Prostate gland (tissue), 2 donors: ENCODE measurements around the gene SRGAP3. TPM values are rescaled to one million over a fixed set of nuclear protein-coding genes. Genes with fewer than 3 reads are reported as not detected.

Experiments
- DNase-seq: peaks from one replicate; pipeline ENCODE4 v3.0.0-alpha.2; 2019; ENCODE audit warnings: low spot score
- H3K27ac ChIP-seq, 2 donors: fragments of 200-600 bp; sonication (generic); 2 replicates each; pipeline ENCODE4 v1.5.1; 2017 to 2019
- H3K27me3 ChIP-seq: fragments of 200-600 bp; sonication (generic); replicated peaks from 2 replicates; pipeline ENCODE4 v1.5.1; 2019; ENCODE audit not compliant: insufficient read depth
- H3K36me3 ChIP-seq, 2 donors: fragments of 200-600 bp; sonication (generic); 1 replicate in 1 of 2; 2 replicates in 1 of 2; pipeline versions ENCODE4 v1.5.1 to v1.8.1; 2017 to 2019
- H3K4me1 ChIP-seq: fragments of 200-600 bp; sonication (generic); replicated peaks from 2 replicates; pipeline ENCODE4 v1.5.1; 2019
- H3K4me3 ChIP-seq, 2 donors: fragments of 200-600 bp; sonication (generic); 2 replicates each; pipeline ENCODE4 v1.5.1; 2017 to 2019
- H3K9me3 ChIP-seq: fragments of 200-600 bp; sonication (generic); 2 replicates; pipeline ENCODE4 v1.5.1; 2017
- POLR2A ChIP-seq: fragments of 450-650 bp; IDR thresholded peaks from one replicate; pipeline ENCODE4 v1.6.1; 2016; ENCODE audit warnings: antibody characterized with exemption, mild to moderate bottlenecking
- POLR2AphosphoS5 ChIP-seq: sonication (generic); formaldehyde crosslinking; IDR thresholded peaks from one replicate; pipeline ENCODE4 v1.6.1; 2017; ENCODE audit warnings: antibody characterized with exemption
- WGBS: methylation state at CpG from one replicate; pipeline ENCODE4 v1.1.5; 2018; 5-methylcytosine and 5-hydroxymethylcytosine counted together
- intact Hi-C: fragments of 100-400 bp; cut with DNase I; formaldehyde crosslinking; loops from one replicate; pipeline ENCODE4 v1.14.2; 2022
- total RNA-seq, 2 donors: library from RNA; depleted of rRNA; stranded (reverse); fragments of >200 nt; gene quantifications; one replicate each; pipeline ENCODE4 v1.1.0, GENCODE V29; 2016
- TF ChIP-seq, protein P1 (sequence below), 4 experiments: fragments of 200-600 bp in 2 of 4; fragments of 450-650 bp in 2 of 4; sonication (generic) in 2 of 4; IDR thresholded peaks; 1 replicate in 3 of 4; 2 replicates in 1 of 4; pipeline ENCODE4 v1.5.1; 2016 to 2019; ENCODE audit warnings: antibody characterized with exemption in 4 of 4, mild to moderate bottlenecking in 2 of 4, moderate library complexity in 2 of 4

SRGAP3 gene
- total RNA-seq, 2 donors from 2014 or later: 23.6 to 50.3 TPM

DNA sequence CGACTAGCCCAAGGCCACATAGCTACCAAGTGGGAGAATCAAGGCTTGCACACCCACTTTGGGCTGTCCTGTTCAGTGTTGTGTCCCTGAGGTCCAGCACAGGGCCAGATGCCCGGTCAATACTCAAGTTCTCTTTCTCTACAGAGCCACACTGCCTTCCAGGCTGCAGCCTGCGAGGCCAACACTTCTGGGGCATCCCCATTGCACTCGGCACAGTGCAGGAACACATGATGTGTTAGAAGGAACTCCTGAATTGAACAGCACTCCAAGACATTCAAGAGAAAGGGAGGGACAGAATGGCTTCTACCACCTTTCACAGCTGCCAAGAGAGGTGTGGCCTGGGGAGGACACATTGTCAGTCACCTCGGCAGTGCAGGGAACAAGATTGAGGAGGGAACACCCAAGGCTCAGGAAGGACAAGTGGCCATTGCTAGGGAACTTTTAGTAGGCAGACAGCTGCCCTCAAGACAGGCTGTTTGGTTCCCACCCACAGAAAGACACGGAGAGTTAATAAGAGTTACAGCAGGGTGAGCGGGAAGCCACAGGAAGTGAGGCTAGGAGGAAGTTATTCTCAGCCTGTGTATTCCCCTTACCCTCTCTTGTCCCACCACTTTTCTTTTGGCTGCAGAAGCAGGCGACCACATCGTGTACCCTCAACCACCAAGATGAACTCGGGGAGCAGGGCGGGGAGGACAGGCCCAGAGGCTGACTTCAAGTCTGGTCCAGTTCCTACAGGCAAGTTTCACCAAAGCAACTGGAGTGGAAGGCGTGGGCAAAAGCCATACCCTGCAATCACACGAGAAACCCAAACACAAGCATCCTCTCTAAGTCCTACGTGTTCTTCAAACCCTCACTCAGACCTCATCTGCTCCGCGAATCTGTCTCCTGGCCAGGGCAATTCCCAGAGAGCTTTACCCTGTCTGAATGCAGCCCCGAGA is 69.4 kb downstream of the SRGAP3 start:
- Histone ChIP-seq H3K9me3 (no peaks in the 10 kb centered on the region), H3K27ac (no peak overlapping the region), H3K27me3 (no peaks in the 10 kb centered on the region), H3K4me1 (no peaks in the 10 kb centered on the region), H3K4me3 (no peak overlapping the region), H3K36me3 (no peaks in the 10 kb centered on the region)
- intact Hi-C loops: no loop called here
- 83% methylated on average over 17 of the region's 17 CpGs for WGBS
- TF ChIP-seq POLR2A (no peak), POLR2AphosphoS5 (no peak)
- TF ChIP-seq, protein P1, sequence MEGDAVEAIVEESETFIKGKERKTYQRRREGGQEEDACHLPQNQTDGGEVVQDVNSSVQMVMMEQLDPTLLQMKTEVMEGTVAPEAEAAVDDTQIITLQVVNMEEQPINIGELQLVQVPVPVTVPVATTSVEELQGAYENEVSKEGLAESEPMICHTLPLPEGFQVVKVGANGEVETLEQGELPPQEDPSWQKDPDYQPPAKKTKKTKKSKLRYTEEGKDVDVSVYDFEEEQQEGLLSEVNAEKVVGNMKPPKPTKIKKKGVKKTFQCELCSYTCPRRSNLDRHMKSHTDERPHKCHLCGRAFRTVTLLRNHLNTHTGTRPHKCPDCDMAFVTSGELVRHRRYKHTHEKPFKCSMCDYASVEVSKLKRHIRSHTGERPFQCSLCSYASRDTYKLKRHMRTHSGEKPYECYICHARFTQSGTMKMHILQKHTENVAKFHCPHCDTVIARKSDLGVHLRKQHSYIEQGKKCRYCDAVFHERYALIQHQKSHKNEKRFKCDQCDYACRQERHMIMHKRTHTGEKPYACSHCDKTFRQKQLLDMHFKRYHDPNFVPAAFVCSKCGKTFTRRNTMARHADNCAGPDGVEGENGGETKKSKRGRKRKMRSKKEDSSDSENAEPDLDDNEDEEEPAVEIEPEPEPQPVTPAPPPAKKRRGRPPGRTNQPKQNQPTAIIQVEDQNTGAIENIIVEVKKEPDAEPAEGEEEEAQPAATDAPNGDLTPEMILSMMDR (IDR thresholded peaks at IDR 0.05): no peak
- no peak for DNase-seq

DNA sequence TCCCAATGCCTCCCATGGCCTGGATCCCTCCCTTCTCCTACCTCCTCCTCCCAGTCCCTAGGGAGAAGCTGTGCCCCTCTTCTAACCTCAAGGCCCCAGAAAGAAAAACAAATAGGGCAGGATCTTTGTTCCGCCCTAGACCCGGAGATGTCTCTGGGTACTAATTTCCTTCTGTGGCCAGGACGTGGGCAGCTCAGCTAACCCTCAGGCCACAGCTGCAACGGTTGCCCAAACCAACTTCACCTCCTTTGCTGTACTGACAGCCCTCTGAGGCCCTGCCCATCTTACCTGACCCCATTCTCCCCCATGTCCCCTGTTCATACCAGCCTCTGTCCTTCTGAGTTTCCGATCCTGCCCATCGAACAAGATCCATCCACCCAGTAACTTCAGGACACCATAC is 70.7 kb downstream of the SRGAP3 start:
- no peaks in the 10 kb centered on the region for H3K4me1 ChIP-seq
- H3K4me3 ChIP-seq: no peak overlapping the region
- no peak overlapping the region for H3K27ac ChIP-seq
- 95% methylated on average over 6 of the region's 6 CpGs for WGBS
- no peak for DNase-seq
- no peak for TF ChIP-seq POLR2A
- TF ChIP-seq, protein P1 (IDR thresholded peaks at IDR 0.05): no peak
- no peak for TF ChIP-seq POLR2AphosphoS5
- no peaks in the 10 kb centered on the region for H3K27me3 ChIP-seq
- no peaks in the 10 kb centered on the region for H3K9me3 ChIP-seq
- intact Hi-C loops: no loop called here
- H3K36me3 ChIP-seq: no peaks in the 10 kb centered on the region

GRCh38 chr3:9175421-9175820 is 74.0 kb downstream of the SRGAP3 start:
- Histone ChIP-seq H3K27me3 (no peaks in the 10 kb centered on the region), H3K27ac (no peak overlapping the region), H3K9me3 (no peaks in the 10 kb centered on the region), H3K36me3 (no peaks in the 10 kb centered on the region), H3K4me1 (no peaks in the 10 kb centered on the region), H3K4me3 (no peak overlapping the region)
- intact Hi-C loops: no loop called here
- TF ChIP-seq POLR2AphosphoS5 (peak; percentile 47), POLR2A (no peak)
- peak; percentile 67 for DNase-seq
- WGBS: 49% methylated on average over 5 of the region's 5 CpGs

DNA sequence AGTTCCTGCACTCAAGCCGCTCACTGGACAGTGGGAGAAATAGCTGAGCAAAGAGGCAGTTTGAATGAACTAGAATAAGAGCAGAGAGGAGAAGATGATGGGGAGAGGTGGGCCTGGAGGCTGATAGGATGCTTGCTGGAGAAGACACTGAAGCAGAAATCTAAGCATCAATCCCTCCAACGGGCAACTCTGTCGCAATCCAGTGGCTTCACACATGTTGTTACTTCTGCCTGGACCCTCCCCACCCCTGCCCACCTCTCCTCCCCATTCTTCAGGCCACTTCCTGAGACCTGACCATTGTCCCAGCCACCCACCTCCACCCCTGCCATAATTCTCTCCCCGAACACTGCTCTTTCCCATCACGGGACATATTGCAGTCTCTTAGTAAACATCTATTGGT is 76.0 kb downstream of the SRGAP3 start:
- TF ChIP-seq POLR2A (no peak), POLR2AphosphoS5 (no peak)
- TF ChIP-seq, protein P1 (IDR thresholded peaks at IDR 0.05): no peak
- intact Hi-C loops: no loop called here
- H3K4me1 ChIP-seq: no peaks in the 10 kb centered on the region
- H3K9me3 ChIP-seq: no peaks in the 10 kb centered on the region
- H3K36me3 ChIP-seq: no peaks in the 10 kb centered on the region
- no peak for DNase-seq
- H3K27ac ChIP-seq: no peak overlapping the region
- 82% methylated on average over 5 of the region's 5 CpGs for WGBS
- no peaks in the 10 kb centered on the region for H3K27me3 ChIP-seq
- H3K4me3 ChIP-seq: no peak overlapping the region

- intact Hi-C loops: no loop called here
- H3K4me1 ChIP-seq: no peaks in the 10 kb centered on the region
- H3K9me3 ChIP-seq: no peaks in the 10 kb centered on the region
- WGBS: 21% methylated on average over 10 of the region's 11 CpGs
- H3K27me3 ChIP-seq: no peaks in the 10 kb centered on the region
- DNase-seq: peak; percentile 71
- TF ChIP-seq POLR2AphosphoS5: peak; percentile 72
- TF ChIP-seq, protein P1 (IDR thresholded peaks at IDR 0.05): peak in 2 of 4 experiments; percentile 23 to 44
- TF ChIP-seq POLR2A: no peak
- H3K4me3 ChIP-seq: no peak overlapping the region
- H3K27ac ChIP-seq: no peak overlapping the region
- no peaks in the 10 kb centered on the region for H3K36me3 ChIP-seq
Measured at GRCh38 chr3:9172851-9173321, 76.6 kb downstream of the SRGAP3 start.
